HG03103 (cell line): Measurements from ENCODE around the gene PLS1.
A peak's percentile ranks its signal among the peaks of the same experiment; 100 is the strongest.
"Not testable (repeated sequence)": the region's sequence is repeated elsewhere in the genome, so short reads cannot be mapped to it uniquely, and the experiment has no call there.

Experiments
- ATAC-seq: cut with Tn5 transposase; IDR thresholded peaks from one replicate; pipeline ENCODE4 v1.9.1; 2021; ENCODE audit warnings: low read depth; ENCODE audit not compliant: unreplicated experiment

PLS1 gene

DNA sequence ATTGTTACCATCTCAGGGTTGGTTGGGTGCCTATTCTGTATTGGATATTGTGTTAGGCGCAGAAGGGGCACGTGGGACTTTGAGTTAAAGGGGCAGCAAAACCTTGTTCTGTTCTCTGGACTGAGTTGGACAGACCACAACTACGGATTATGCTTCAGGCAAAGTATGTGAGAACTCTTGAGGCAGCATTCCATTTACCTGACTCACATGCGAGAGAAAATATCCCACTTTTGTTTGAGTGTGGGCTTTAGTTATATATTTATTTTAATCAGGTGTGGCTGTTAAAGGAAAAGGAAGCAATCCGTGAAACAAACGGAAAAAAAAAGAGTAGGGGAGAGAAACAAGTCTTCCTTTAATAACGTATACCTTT, 627 bp upstream of the PLS1 start:
- ATAC-seq, result no peak

DNA sequence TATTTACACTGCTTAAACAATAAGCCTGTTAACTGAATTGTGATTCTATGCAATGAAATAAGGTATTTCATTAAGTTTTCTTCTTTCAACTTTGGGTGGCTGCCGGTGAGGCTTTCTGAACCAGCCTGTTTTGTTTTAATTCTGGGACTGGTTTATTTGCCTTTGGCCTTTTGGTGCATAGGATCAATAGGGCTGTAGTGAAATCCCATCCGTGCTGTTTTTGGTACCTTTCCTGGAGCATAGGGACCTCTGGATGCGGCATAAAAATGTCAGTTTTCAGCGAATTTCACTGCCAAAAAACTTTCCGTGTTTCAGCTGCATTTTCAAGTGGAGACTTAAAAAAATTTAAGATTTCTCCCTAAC, 514 bp downstream of the PLS1 start:
- no peak for ATAC-seq

DNA sequence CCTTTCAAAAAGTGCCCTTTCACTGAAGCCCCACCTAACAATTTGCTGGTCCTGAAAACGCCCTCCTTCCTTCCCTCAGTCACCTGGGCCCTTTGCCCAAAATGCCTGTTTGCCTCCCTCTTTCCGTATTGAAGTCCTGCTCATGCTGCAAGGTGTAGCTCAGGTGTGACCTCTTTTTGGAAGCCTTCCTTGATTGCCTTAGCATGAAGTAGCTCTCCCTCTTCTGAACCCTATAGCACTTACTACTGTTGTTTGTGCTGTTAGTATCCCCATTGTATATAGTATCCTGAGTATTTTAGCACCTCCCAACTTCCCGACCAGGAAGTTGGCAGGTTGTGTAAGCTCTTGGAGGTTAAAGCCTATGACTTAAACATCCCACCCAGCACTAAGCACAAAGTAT, 1.7 kb downstream of the PLS1 start:
- ATAC-seq, result no peak

DNA sequence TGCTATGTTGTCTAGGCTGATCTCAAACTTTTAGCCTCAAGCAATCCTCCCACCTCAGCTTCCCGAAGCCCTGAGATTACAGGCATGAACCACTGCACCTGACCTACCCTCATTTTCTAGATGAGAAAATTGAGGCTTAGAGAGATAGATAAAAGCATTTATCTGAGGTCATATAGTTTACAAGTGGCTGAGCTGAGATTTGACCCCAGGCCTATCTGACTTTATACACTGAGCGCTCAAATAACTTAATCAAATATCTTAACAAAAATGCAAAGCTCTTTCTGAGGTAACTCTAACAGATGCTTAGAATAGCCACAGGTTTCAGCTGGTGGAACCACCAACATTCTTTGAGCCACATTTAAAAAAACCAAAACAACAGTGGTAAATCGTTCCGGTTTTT, 5.5 kb downstream of the PLS1 start:
- ATAC-seq, result no peak

DNA sequence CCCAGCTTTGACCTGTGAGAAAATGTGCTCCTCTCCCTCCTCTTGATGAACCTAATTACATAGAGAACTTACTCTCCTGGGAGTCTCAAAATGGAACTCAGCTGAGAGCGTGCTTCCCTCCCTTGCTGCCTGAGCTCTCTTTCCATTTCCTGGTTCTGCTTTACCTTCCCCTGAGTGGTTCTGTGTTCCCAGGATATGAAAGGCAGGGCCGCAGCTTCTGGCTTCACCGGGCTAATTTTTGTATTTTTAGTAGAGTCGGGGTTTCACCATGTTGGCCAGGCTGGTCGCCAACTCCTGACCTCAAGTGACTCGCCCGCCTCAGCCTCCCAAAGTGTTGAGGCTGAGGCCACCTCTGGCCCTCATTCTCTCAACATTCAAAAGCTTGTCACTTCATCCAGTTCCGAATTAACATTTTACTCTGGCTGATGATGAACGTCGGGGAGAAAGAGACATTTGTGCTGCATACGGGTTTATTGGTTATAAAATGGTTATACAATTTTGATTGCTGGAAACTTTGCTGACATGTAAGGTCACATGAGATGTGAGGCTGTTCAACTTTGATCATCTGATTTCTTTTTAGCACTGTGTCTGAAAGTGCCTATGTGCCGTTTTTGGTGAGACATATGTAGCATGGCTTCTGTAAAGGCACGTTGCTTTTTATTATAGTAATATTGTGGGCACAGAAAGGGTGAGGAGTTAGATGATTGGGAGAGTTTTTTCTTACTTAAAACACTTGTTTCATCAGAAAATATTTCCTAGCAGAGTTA, 6.6 kb downstream of the PLS1 start:
- ATAC-seq, result no peak

DNA sequence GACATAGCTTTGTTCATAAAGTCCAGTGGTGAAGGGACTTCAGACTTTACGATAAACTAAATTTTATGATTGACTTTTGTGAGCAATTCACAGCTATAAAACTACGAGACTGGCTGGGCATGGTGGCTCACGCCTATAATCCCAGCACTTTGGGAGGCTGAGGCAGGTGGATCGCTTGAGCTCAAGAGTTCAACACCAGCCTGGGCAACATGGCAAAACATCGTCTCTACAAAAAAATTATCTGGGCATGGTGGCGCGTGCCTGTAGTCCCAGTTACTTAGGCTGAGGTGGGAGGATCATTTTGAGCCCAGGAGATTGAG, 7.2 kb downstream of the PLS1 start:
- ATAC-seq, result not testable (repeated sequence)

DNA sequence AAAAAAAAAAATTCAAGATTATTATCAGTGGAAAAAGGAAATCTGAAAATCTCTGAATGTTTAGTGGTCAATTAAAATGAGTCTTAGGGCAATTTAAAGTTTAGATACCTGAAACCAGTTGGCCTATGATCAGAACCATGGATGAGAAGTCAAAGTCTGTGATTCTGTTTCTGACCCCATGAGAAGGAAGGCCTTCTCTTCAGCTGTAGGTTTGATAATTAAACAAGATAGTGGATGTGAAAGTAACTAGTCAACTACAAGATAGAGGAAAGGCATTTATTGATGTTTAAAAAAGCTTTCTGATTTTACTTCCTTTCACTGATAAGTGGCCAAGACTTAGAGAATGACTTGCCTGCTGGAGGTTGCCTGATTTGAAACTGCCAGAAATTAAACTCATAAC, 8.7 kb downstream of the PLS1 start:
- no peak for ATAC-seq

DNA sequence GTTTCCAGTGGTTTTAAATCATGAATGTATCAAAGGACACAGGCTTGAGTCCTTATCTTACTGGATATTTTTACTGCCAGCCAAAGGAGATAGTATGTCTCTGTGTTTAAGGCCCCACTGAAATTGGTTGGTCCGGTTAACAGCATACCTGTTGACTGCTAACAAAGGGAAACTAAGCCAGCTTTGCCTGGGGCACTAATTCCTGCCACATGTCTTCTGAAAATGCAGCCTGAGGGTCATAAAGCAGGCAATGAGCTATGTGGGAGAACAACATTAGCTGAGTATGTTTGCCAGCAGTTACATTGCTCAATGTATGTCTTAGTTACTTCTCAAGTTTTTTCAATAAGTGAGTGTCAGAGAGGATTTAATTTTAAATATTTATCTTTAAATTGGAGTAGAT, 12.4 kb downstream of the PLS1 start:
- no peak for ATAC-seq

DNA sequence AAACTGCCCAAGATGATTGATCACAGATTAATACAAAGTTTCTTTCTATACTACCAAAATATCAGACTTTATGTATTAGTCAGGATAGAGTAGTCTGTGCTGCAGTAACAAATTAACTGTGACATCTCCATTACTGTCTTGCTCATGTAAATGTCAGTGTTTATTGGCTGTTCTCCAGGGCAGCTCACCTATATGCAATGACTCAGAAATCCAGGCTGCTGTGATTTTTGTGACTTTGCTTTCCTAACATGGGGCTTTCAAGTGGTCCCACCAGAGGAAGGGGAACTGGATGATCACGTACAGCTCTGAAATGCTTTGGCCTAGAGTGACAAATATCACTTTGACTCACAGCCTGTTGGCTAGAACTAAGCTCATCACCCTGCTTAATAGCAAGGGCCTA, 12.9 kb downstream of the PLS1 start:
- ATAC-seq, result no peak

DNA sequence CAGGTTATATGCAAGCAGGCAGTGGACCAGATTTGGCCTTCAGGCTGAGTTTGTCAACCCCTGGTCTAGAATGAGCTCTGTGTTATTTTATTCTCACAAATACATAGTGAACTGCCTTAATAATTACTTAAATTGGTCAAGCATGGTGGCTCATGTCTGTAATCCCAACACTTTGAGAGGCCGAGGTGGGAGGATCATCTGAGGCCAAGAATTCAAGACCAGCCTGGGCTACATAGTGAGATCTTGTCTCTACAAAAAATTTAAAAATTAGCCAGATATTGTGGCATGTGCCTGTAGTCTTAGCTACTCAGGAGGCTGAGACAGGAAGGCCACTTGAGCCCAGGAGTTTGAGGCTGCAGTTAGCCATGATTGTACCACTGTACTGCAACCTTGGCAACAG, 15.0 kb downstream of the PLS1 start:
- ATAC-seq, result no peak

DNA sequence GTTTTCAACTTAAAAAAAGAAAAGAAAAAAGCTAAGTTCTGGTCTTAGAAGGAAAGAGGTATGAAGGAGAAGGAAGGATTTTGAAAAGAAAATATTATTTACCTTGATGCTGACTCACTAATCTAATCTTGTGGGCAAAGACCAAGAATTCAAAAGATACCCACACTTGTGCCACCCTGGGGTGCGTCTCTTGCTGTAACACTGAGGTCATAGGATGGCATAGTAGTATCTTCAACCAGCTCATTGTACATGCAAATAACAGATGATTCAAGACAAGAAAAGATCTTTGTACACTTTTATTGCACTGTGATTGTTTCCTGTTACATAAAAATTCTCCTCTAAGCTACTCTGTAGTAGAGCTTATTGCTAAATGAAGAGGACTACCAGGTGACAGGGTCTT, 17.3 kb downstream of the PLS1 start:
- no peak for ATAC-seq

DNA sequence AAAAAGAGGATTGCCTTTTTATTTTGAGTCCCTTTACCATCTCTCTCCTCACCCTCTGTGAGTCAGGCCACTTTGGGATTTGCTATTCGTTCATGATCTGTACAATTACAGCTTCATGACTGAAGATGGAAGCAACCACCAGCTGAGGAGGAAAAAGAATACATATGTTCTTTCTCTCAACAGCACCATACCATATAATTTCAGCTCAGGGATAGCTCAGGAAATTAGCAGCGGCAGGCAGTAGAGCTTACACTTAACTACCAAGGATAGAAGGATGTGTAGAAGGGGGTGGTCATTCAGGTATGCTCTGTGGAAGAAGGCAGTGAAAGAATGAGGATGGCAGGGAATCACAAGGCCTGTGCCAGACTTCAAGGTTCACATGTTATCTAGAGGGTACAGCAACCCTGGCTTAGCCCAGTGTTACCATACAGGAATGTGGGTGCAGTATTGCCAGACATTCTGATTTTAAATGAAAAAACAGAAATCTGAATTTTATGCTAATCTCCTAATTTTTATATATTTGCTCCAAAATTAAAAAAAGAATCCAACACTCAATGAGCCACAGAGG, 17.9 kb downstream of the PLS1 start:
- ATAC-seq, result no peak

DNA sequence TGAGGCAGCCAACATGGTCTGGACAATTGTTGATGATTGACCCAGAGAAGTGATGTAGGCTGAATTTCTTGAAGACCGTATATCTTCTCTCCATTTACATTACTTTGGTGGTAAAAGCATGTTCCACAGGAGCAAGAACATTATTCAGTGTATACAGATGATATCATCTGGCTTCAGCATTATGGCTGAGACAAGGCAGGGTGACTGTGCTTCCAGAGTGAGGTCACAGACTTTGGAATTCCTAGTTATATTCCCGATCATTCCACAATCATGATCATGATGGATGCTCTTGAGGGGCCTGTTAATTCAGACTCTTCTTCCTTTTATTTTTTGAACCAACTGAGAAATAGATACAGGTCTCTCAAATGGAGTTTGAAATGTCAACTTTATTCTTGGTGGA, 19.0 kb downstream of the PLS1 start:
- ATAC-seq, result no peak

DNA sequence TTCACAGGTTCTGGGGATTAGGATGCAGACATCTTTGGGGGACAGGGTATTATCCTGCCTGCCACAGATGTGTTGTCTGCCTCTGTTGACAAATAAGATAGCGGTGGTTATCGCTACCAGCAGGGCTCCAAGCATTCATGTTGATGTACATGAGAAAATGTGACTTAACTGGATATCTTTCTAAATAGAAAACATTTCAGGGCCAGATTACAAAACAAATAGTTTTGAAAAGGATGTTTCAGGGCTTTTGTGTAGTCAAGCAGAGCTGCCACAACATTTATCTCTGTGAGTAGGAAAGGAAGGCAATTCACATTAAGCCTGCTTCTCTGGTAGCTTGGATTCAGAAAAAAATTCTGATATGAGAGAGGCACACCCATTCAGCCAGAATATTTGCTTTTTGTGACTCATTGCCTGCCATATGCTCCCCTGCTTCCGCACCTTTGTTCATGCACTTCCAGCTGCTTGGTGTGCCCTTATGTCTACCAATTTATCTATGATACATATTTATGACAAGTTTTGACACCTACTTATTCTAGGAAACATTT, 22.8 kb downstream of the PLS1 start:
- no peak for ATAC-seq

DNA sequence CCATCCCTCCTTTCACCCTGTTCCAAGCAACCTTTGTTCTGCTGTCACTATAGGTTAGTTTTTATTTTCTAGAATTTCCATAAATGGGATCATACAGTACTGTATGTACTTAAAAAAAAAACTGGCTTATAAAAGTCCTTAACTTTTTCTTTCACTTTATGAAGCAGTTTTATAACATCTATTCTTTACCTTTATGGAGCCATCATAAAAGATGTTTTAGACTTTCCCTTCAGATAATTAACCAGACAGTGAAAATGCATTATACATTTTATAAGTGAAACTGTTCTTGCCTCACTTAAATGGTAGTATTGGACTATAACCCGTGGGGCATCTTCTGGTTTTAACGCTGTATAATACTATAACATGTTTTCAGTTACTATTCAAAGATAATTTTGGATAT, 26.2 kb downstream of the PLS1 start:
- ATAC-seq, result no peak

DNA sequence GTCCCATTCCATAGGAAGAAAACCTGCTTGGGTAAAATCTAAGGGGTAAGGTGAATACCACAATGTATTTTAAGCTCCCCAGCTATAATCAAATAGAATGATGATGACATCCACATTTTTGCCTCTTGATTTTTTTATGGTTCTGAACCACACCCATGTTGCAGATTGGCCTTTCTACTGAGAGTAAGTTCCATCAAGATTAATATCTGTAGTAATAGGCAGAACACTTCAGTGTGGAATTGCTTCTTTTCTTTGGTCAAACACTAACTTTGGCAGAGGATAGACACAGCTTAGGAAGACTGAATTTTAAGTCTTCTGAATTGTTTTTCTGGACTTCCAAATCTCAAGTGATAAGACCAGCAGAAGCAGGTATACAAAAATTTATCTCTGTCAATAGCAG, 27.0 kb downstream of the PLS1 start:
- ATAC-seq, result no peak

DNA sequence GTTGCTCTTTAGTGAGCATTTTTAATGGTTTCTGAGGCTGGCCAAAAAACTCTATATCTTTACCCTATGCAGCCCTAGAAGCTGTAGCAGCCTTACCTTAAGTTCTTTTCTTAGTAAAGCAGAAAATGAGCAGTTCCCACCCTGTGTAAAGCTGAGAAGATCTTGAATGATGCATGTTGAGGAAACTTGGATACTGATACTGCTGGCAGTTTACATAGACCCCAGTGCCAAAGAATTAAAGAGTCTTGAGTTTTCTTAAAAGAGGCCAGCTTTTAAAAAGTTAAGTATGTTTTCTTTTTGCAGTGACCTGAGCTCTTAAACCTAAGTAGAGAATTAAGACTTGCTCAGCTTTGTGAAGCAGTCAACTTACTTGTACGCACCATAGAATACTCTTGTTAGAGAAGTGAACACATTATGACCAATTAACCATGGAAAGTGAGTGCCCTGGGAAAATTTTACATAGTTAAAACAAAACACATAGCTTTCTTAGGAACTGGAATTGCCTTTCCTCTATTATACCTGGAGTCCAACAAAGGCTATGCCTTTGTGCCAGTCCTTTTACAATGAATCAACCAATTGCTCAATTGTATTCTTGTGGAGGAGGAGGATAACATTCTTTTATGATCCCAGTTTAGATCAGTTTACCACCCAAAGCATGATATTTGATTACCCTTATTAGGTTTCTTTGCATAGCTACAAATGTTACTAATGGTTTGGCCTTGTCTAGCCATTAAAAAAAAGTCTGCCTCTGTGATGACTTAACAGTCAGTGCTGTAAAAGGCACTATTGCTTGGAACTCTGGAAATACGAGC, 28.4 kb downstream of the PLS1 start:
- no peak for ATAC-seq

DNA sequence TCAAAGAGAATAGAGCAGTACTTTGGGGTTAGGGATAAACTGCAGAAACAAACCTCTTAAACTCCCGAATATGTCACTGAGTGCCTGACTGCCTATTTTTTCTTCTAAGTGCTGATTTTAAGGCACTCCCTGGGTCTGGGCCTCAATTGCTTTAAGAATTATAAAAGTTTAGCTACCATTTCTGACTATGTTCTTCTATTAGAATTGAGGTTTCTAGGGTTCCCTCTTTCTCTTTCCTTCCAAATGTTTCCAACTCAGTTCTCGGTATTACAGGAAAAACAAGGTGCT, 28.9 kb downstream of the PLS1 start:
- no peak for ATAC-seq

DNA sequence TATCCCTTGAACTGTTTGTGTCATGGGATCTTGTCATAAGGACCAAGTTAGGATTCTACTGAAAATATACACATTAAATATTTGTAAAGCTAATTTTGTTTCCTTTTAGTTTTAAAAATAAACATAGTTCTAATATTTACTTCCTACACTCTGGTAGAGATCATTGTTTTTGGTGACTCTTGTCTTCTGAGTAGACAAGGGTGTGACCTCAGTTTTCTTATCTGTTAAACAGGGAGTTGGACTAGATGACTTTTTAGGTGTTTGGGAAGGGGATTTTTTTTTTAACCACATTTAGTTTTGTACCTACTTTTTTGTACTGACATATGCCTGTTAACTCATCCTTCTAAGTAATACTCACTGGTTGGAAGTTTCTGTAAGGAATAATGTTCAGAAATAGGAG, 30.8 kb downstream of the PLS1 start:
- no peak for ATAC-seq

DNA sequence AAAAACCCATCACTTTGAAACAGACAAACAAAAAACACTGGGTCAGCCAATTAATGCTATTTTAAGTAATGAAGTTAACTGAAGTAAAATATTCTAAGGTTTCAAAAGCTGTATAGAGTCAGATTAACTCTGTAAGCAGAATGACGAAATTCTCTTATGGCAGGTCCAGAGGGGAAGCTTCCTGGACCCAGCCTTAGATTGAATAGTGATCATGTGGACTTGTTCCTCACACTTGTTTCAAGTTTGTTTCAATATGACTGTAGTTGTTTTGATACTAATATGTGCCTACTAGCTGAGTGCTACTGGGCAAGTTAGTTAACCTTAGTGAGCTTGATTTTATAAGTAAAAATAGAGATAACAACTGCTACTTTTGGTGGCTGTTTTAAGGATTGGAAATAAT, 32.6 kb downstream of the PLS1 start:
- ATAC-seq, result peak; percentile 51

DNA sequence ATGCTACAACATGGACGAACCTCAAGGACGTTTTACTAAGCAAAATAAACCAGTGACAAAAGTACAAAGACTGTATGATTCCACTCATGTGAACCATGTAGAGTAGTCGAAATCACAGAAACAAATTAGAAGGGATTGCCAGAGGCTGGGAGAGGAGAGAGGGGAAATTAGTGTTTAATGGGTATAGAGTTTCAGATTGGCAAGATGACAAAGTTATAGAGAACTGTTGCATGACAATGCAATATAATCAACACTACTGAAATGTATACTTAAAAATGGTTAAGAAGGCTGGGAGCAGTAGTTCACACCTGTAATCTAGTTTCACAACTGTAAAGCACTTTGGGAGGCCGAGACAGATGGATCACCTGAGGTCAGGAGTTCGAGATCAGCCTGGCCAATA, 36.9 kb downstream of the PLS1 start:
- ATAC-seq, result no peak

DNA sequence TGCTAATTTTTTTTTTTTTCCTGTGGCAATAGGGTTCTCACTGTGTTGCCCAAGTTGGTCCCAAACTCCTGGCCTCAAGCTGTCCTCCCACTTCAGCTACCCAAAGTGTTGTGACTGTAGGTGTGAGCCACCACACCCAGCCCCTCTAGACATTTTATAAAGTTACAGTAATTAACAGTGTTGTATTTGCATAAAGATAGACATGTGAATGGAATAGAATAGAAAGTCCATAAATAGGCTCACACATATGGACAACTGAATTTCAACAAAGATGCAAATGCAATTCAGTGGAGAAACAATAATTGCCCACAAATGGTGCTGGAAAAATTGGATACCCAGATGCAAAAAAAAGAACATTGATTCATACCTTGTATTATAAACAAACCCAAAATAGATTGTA, 39.9 kb downstream of the PLS1 start:
- no peak for ATAC-seq
